ENCODE results near the gene ZG16.
A peak's percentile ranks its signal among the peaks of the same experiment; 100 is the strongest.

DNA sequence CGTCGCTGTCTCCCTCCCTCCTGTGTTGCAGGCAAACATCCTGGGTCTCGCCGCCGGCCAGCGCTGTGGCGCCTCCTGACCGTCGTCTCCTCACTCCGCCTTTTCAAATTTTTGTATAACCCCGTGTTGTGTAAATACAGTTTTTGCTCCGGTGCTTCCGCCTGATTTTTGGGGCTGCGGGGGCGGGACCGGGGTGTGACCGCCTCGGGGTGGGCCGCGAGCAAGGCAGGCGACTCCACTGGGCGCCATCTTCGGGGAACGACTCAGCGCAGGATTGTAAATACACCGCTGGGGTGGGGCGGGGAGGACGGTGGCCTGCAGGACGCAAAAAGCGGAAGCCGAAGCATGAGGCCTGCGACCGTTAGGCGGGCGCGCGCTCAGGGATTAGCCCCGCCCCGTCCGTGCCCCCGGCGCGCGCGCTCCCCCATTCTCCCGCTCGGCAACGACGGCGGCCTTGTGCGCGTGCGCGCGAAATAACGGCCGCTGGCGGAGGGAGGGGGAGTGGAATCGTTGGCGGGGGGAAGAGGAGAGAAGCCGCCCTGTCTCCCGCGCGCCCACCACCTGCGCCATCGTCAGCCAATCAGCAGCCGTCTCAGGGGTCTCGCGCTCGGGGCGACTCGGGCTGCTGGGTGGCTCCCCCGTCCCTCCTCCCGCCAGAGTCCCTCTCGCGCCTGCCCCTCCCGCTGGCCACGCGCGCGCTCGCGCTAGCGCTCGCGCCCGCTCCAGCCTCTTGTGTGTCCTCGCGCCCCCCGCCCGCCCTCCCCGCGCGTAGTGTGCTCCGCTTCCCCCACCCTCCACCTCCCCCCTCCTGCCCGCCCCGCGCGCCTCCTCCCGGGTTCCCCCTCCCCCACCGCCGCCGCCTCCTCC is 27.4 kb downstream of the ZG16 start:
- no peak for TF ChIP-seq EZH2 (IDR thresholded peaks at IDR 0.05; ENCODE audit: borderline replicate concordance, low read length)
- TF ChIP-seq, protein P1, sequence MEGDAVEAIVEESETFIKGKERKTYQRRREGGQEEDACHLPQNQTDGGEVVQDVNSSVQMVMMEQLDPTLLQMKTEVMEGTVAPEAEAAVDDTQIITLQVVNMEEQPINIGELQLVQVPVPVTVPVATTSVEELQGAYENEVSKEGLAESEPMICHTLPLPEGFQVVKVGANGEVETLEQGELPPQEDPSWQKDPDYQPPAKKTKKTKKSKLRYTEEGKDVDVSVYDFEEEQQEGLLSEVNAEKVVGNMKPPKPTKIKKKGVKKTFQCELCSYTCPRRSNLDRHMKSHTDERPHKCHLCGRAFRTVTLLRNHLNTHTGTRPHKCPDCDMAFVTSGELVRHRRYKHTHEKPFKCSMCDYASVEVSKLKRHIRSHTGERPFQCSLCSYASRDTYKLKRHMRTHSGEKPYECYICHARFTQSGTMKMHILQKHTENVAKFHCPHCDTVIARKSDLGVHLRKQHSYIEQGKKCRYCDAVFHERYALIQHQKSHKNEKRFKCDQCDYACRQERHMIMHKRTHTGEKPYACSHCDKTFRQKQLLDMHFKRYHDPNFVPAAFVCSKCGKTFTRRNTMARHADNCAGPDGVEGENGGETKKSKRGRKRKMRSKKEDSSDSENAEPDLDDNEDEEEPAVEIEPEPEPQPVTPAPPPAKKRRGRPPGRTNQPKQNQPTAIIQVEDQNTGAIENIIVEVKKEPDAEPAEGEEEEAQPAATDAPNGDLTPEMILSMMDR (IDR thresholded peaks at IDR 0.05; ENCODE audit: low read length): peak; percentile 19; the same call in 1 of the 2 replicates

Data from OCI-LY1 (cell line).